ENCODE data around the gene SEMA3E.

SEMA3E gene

DNA sequence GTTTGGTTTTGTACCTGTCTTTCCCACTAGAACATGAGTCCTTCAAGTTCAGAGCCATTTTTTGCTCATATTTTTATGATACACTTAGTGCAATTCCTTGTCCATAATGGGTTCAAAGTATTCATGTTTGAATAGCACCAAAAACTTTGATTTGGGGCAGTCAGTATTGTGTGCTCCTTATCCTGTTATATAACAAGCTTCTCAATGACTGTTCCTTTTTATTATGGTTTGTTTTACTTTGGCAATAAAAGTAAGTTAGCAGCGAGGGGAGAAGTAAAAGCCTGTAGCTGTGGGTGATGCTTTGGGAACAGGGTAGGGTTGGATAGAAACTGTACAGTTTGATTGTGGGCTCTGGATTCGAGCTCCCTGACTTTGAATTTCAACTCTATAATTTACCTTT, 311.9 kb downstream of the SEMA3E start:
- no peak for DNase-seq

DNA sequence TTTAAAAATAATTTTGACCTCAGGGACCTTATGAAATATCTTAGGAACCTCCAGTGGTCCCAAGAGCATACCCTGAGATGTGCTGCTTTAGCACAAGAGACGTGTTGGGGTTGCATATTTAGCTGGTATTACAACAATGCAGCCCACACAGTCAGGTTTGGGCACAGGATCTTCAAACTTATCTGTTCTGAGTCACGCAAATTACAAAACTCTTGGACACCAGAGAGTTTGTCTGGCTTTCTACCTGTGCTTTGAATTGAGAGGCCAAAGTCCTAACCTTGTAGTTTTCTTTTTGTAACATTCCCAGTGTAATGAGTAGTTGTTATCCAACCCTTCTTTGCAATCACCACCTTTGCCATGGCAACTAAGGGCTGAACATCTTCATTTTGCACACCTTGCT, 322.7 kb downstream of the SEMA3E start:
- no peak for DNase-seq

DNA sequence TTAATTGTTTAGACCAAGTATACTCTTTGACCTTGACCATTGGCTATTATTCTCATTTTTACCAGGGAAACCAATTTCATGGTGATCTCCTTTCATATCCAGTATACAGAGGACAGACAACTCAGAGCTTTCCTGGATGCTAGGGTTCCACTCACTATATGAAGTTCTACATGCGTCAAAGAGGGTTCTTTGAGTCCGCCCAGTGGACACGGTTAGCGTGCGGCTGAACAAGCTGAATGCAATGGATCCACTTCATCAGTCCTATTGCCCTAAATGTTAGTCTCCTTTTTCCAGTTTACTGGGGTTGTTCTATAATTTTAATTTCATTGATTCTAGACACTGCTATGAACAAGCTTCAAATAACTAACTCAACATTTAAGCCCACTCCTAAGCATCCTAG, 323.9 kb downstream of the SEMA3E start:
- no peak for DNase-seq

DNA sequence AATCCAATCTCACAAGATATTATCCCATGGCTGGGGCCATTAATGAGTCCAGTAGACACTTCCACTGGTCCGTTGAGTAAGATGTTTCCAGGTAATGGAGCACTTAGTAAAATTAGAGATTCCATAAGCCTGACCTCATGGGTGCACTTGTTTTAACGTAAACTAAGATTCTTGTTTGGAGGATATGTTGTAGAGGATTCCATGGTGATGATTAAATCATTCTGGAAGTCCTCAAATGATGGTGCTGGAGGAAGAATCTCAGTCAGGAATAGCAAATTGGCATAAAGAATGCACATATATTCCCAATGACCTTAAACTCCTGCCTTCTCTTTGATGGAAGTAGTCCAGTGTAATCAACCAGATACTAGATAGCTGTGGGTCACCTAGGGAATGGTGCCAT, 324.3 kb downstream of the SEMA3E start:
- DNase-seq, result no peak

DNA sequence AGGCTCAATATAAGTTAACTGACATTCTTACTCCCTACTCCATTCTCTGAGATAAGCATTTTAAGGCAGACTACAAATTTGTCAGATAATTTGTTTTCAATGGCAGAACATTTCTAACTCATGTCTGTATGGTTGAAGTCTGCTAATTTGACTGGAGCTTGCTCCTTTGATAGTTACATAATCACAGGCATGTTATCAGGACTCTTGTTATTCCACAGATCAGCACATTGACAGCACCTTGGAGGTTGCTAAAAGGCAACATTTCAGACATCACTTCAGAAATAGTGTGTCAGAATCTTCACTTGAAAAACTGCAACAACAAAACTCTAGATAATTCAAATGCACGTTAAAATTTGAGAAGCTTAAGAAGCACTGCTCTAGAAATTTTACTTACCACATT, 327.9 kb downstream of the SEMA3E start:
- no peak for DNase-seq

GRCh38 chr7:83313931-83314330, 335.0 kb downstream of the SEMA3E start:
- DNase-seq, result no peak

All from NCI-H82 (cell line).